Non-pigmented ciliary epithelial cell (primary cell): Measurements from ENCODE around the gene NTHL1.
"Not testable (repeated sequence)": the region's sequence is repeated elsewhere in the genome, so short reads cannot be mapped to it uniquely, and the experiment has no call there.

ENCODE experiments used
- DNase-seq: peaks from one replicate; pipeline ENCODE4 v3.0.0-alpha.2; 2010; ENCODE audit warnings: low read depth

The NTHL1 gene

DNA sequence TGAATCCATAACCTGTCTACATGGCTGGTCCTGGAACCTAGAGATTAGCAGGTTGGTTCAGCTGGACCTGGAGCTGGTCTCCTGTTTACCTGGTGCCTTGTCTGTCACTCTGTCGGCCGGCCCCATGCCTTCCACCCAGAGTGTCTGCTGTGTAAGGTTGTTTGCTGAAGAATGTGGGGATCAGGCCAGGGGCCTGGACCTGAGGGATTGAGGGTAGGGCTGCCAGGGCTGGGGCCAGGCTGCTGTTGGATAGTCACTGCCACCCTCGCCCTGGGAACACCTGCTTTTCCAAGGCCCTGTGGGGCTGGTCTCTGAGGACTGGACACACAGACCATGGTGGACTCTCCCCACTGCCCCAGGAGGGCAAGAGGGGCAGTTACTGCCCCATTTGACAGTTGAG, 19.5 kb downstream of the NTHL1 start:
- DNase-seq, result no peak

DNA sequence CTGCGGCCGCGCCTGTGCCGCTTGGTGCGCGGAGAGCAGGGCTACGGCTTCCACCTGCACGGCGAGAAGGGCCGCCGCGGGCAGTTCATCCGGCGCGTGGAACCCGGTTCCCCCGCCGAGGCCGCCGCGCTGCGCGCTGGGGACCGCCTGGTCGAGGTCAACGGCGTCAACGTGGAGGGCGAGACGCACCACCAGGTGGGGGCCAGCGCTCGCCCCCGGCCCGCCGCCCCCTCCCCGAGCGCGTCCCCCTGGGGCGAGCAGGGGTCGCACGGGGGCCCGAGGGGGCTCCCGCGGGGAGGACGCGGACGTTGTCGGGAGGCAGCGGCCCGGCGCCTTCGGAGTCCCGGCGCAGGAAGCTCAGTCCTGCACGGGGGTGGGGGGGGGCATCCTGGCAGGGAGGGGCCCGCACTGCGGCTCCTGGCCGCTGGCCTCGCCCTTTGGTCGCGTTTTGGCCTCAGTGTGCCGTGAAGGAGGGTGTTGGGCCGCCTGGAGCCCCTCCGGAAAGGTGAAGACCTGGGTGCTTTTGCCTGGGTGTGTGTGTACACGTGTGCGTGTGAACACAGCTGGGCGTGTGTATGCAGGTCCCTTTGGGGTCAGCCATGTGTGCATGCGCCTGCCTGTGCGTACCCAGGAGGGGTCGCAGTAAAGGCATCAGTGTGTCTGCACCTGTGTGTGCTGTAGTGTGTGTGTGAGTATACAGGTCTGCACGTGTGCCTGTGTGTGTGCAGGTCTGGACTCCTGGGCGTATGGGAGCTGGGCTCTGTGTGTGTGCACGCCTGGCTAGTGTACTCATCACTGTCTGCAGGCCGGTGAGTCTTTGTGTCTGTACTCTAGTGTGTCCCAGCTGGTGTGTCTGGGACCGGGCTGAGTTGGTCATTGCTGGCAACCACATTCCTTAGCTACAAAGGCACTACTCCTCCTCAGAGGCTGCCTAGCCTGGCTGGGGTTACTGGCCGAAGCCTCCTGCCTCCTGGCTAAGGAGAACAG, 20.3 kb downstream of the NTHL1 start:
- DNase-seq, result no peak

DNA sequence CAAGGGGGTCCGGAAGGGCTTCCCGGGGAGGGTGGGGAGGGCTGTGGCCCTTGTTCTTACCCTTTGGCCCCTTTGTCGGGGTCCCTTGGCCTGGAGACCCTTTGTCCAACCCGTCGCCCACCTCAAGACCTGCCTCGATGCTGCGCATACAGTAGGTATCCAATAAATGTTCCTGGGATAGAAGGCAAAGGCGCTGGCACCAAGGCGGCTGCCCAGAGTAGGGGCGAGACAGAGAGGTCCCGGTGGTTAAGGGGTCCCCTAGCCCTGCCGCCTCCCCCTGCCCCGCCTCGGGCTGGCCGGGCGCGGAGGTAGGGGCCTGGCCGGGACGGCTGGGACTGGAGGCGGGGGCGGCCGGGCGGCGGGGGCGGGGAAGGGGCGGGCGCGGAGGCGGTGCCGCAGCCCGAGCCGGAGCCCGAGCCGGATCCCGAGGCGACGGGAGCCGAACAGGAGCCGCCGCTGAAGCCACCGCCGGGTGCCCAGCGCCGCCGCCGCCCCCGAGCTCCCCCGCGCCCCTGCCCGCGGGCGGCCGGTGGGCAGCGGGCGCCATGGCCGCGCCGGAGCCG, 21.1 kb downstream of the NTHL1 start, which contains the start of gene NHERF2:
Gene NHERF2 (plus strand): TSS at position 442 of the 563 bp plus-strand sequence. CDS start 104 bp downstream, at position 546.
- DNase-seq, result no peak

DNA sequence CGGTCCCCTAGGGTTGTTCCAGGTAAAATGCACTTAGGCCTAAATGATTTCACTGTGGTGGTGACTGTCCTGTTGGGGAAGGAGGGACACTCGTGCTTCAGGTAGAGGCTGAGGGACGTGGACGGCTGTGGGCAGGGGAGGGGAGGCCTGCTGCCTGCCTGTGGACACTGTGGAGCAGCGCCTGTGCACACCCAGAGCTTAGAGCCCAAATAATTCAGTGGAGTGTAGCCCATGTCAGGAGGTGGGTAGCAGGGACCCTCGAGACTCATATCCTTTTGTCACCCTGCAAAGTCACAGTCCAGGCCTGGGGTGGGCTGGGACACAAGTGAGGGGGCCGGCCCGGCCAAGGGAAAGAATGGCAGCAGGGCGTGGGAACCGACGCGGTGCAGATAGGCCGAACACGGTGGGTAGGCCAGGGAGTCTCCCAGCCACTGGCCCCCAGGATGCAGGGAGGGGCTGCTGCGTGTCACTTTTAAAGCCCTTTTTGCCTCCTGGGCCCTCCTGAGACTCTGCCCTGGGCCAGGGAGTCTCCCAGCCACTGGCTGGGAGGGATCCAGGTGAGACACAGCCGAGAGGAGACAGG, 21.7 kb downstream of the NTHL1 start:
- no peak for DNase-seq

DNA sequence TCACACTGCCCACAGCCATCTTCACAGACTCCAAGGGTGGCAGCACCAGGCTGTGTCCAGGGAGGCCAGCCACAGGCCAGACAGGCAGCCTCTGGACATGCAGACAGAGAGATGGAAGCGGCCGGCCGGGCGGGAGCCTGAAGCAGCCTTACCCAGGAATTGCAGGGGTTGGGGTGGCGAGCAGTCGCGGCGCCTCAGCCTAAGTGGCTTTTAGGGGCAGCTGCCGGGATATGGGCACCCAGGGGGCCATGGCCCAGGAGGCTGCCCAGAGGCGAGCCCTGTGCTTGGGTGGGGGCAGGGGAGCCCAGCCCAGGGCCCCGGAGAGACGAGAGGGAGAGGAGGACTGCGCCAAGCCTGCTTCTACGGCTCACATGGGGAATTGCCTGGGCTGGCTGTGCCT, 22.4 kb downstream of the NTHL1 start:
- no peak for DNase-seq

DNA sequence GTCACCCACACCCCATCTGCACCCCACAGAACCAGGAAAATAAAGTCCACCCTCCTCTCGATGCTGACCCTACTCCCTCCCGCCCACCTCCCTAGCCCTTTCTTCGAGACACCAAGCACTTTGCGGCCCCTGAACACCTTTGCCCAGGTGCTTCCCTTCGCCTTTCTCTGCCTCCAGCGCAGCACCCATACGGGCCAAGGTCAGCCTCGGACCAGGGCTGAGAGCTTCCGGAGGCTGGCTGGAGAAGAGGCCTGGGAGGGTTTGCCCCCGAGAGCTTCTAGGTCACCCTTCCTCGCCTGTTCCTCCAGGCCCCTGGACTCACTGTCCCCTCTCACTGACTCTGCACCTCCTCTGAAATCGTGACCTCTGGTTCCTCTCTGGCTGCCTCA, 23.6 kb downstream of the NTHL1 start:
- DNase-seq, result no peak

DNA sequence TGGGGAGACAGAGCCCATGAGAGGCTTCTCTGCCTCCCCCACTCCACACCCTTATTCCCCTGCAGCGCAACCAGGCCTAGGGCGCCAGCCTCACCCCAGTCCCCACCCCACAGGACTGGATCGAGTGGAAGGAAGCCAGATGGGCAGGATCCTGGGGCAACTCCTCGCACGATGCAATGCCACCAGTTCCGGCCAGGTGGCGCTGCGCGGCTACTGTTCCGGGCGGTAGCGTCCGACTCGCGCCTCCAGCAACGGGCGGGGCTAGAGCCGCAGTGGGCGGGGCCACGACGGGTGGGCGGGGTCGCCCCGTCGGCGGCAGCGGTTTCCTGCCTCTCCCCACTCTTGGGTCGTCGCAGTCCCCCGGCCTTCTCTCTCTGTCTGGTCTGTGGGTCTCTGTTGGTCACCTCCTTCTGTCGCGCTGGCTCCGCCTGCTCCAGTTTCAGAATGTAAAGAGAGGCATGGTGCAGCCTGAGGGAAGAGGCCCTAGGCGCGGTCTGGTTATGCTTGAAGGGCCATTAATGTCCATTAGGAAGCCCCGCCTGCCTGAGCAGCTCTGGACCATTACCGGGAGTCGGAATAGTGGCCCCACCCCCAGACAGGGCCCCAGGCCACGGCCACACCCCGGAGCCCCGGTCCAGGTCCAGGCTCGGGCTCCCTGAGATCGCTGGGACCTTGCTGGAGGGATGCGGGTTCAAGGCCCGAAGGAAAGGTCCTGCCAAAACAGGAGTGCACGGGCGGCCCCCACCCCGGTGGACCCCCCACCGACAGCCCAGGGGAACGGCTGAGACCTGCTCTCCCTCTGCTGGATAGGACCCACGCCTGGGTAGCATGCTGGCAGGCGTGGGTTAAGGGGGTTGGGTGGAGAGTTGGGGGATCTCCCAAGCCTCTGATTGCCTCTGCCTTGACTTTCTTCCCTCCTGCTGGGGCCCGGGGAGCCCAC, 24.3 kb downstream of the NTHL1 start:
- no peak for DNase-seq

DNA sequence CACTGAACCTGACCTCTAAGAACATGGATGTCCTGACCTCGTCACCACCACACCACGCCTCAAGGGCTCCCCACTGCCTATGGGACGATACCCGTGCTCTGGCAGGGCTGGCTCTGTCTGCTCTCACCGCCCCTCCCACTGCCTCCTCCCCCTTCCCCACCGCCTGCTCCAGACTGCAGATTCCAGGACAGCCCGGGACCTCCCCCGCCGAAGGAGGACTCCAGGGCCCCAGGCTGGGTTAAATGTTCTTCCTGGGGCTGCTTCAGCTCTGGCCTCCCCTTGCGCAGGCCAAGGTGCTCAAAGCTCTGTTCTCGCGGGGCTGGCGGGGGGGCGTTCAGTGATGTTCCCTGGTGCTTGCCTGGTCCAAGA, 24.9 kb downstream of the NTHL1 start:
- no peak for DNase-seq

DNA sequence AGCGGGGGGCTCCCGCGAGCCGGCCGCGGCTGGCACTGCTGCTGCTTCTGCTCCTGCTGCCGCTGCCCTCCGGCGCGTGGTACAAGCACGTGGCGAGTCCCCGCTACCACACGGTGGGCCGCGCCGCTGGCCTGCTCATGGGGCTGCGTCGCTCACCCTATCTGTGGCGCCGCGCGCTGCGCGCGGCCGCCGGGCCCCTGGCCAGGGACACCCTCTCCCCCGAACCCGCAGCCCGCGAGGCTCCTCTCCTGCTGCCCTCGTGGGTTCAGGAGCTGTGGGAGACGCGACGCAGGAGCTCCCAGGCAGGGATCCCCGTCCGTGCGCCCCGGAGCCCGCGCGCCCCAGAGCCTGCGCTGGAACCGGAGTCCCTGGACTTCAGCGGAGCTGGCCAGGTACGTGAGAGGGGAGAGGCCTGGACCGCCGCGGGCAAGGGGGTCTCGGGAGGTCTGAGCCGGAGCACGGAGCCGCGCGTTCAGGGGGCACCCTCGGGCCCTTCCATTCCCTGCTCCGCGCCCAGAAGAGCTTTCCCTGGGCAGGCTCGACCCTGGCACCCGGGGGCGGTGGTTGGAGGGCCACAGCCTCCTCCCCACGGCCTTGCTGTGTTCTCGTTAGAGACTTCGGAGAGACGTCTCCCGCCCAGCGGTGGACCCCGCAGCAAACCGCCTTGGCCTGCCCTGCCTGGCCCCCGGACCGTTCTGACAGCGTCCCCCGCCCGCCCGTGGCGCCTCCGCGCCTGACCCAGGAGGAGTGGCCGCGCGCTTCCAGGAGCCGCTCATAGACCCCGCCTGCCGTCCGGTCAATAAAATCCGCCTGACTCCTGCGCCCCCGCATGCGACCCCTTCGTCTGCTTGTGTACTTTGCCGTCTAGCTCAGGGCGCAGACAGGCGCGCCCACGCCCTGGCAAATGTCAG, 27.5 kb downstream of the NTHL1 start:
- DNase-seq, result no peak

DNA sequence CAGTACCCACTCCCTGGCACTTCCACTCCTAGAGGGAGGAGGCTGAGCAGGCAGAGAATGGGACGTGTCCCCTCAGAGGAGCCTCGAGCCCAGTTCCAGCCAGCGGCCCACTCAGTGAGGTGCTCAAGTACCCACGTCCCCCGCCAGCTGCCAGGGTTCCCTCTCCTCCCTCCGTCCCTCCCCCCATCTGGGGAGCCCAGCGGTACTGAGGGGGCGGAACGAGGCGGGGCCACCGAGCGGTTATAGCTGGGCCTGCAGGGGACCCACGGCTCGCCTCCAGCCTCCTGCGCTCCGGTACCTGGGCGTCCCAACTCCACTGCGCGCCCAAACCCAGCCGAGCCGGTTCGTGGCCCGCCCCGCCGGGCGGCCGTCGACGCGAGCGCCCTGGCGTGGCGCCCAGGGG, 28.1 kb downstream of the NTHL1 start, which contains the start of gene NPW:
Gene NPW (plus strand): TSS at position 268 of the 403 bp plus-strand sequence.
- no peak for DNase-seq

DNA sequence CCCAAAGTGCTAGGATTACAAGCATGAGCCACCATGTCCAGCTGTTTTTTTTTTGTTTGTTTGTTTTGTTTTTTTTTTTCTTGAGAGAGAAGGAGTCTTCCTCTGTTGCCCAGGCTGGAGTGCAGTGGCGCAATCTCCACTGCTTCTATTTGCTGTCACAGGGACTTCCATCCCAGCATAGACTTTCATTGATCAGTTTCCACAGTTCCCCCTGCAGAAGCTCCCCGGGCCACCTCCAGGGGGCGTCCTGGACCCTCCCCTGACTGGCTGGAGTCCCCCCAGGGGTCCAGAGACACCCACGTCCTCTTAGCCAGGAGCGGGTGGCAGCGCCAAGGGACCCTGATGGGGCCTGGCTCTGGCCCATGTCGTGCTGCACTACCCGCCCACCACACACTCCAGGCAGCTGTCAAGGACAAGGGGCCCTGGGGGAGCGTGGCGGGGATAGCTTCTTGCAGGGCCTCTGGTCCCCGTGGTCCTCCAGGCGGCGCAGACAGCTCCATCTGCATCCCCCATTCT, 31.2 kb downstream of the NTHL1 start:
- no peak for DNase-seq

DNA sequence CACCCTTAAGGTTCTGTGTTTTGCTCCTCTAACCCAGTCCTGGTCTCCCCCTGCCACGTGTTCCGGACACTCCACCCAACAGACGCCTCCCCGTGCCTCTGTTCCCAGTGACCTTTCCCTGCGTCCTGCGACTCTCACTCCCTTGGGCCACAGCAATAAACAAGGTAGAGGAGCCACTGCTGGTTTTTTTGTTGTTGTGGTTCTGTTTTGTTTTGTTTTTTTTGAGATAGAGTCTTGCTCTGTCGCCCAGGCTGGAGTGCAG, 31.8 kb downstream of the NTHL1 start:
- no peak for DNase-seq

DNA sequence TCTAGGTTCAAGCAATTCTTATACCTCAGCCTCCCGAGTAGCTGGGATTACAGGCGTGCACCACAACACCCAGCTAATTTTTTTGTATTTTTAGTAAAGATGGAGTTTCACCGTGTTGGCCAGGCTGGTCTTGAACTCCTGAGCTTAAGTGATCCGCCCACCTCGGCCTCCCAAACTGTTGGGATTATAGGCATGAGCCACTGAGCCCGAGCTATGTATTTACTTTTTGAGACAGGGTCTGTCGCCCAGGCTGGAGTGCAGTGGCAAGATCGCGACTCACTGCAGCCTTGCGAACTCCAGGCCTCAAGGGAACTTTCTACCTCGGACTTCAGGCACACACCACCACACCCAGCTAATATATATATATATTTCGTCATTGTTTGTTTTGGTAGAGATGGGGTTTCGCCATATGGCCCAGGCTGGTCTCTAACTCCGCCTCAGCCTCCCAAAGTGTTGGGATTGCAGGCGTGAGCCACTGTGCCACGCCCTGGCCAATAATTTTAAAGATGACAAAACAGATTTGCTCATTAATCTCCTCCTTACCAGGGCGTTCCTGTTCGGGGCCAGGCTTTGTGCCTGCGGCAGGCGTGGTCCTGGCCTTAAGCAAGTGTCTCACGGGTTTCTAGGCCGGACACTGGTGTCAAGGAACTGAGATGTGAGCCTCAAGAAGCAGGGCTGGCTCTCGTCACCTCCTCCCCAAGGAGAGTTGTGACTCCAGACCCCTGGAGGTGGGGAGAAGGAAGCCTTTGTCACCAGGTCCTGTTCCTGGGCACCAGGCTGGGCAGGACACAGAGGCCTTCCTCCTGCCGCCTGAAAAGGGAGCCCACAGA, 32.3 kb downstream of the NTHL1 start:
- DNase-seq, result no peak

DNA sequence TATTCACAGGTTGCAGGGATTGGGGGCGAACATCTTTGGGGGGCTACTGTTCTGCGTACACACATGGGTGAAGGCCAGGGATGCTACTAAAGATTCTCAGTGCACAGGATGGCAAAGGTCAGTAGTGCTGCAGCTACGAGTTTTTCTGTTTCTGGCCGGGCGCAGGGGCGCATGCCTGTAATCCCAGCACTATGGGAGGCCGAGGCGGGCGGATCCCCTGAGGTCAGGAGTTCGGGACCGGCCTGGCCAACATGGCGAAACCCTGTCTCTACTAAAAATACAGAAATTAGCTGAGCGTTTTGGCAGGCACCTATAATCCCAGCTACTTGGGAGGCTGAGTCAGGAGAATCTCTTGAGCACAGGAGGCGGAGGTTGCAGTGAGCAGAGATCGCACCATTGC, 34.1 kb downstream of the NTHL1 start:
- DNase-seq, result no peak

DNA sequence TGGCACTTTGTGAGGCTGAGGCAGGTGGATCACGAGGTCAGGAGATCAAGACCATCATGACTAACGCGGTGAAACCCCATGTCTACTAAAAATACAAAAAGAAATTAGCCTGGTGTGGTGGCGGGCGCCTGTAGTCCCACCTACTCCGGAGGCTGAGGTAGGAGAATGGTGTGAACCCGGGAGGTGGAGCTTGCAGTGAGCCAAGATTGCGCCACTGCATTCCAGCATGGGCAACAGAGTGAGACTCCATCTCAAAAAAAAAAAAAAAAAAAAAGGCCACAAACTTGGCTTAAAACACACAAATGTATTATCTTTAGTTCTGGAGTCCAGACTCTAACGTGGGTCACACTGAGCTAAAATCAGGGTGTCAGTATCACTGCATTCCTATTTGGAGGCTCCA, 35.9 kb downstream of the NTHL1 start:
- not testable (repeated sequence) for DNase-seq

DNA sequence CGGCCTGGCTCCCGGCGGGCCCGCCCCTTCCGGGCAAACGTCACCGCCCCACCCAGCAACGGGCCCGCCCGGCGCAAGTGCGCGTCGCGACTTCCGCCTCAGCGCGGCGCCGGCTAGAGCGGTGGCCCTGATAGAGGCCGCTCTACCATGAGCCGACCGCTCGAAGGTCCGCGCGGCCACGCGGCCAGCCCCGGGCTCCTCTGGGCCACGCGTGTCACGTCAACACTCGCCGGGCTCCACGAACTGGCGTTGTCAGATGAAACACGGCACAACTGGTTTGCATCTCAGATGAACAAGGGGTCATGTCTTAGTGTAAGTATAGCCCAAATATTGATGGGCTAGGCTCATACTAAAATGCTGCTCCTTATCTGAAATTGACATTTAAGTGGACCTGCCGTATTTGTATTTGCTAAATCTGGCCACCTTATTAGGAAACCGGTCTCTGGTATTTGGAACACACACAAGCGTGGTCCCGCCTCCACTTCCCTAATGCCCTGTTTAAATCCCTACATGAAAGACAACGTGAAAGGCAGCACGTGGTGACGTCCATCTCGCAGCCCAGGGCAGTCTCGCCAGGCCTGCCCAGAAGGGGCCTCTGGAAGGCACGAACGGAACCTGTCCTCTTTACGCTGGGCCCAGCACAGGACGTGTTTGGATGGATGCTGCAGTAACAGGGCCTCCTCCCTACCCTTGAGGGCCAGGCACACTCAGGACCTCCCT, 37.7 kb downstream of the NTHL1 start, which contains the start of gene ZNF598:
Gene ZNF598 (minus strand): TSS at position 31 of the 720 bp plus-strand sequence.
- DNase-seq, result no peak

DNA sequence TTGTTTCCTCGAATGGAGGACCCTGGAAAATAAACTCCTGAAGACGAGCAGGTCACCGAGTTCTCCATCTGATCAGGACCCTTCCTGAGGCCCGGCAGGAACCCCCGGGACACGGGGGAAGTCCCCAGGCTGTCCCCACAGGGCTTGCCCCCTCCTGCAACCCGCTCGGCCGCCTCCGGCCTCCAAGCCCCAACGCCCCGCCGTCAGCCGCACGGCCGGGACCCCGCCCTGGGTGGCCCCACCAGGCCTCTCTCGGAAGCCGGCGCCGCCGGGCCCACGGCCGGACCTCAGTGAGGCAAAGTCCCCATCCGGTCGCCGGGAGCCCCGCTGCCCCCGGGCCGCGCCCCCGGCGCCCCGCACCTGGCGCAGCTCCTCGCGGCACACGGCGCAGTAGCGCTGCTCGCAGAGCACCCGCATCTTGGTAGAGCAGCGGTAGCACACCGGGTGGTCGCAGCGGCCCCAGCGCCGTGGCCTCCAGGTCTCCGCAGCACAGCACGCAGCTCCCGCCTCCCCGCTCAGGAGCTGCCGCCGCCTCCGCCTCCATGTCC, 38.4 kb downstream of the NTHL1 start:
- DNase-seq, result no peak

DNA sequence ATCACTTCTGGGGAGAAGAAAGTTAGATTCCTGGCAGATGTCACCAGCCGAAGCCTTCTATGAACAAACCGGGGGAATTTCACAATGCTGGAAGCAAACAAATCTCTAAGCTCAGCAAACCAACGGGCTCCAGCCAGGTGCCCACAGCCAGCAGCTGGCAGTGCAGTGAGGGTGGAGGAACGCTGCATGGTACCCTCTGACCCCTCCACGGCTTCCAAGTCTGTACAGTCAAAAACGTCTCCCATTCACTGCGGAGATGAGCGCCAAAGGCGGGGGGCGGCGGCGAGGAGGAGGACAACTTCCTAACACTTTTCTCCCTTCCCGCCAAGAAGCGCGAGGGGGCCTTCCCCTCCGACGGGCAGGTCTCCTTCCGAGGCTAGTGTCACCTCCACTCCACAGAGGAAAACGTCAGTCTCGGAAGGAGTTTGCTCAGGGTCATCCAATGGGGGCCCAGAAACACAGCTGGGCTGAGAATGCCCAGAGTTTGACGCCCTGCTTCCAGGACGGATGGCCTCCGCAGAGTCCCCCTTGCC, 38.9 kb downstream of the NTHL1 start:
- no peak for DNase-seq
